Stimulated activated CD4-positive, alpha-beta T cell treated with anti-CD3 and anti-CD28 coated beads, Interleukin-4, amount 100 ng/mL, for 48 hours (primary cell): ENCODE measurements around the gene DIRAS1.
"Not testable (repeated sequence)": the region's sequence is repeated elsewhere in the genome, so short reads cannot be mapped to it uniquely, and the experiment has no call there.

ENCODE experiments used
- DNase-seq, 2 donors: peaks; one replicate each; pipeline ENCODE4 v3.0.0-alpha.2; 2020; ENCODE audit warnings: low read depth in 2 of 2

DIRAS1 gene

DNA sequence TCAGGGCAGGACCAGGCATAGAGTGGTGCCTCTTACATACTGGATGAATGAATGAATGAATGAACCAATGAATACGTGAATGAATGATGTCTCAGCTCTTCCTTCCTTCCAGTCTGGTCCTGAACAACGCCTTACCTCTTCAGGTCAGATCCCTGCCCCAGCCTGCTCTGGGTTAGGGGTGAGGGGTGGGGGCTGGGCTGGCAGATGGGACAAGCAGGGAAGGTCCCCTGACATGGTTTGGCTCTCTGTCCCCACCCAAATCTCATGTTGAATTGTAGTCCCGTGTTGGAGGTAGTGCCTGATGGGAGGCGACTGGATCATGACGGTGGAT is 9.3 kb downstream of the DIRAS1 start:
- DNase-seq = no peak

GRCh38 chr19:2711172-2711874 is 9.8 kb downstream of the DIRAS1 start:
- DNase-seq = no peak

DNA sequence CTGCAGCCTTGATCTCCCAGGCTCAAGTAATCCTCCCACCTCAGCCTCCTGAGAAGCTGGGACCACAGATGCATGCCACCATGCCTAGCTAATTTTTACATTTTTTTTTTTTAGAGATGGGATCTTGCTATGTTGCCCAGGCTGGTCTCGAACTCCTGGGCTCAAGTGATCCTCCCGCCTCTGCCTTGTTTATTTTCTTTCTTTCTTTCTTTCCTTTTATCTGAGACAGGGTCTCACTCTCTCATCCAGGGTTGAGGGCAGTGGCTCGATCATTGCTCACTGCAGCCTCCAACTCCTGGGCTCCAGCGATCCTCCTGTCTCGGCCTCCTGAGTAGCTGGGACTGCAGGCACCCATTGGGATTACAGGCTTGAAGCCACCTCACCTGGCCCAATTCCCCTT is 14.9 kb downstream of the DIRAS1 start:
- no peak for DNase-seq

DNA sequence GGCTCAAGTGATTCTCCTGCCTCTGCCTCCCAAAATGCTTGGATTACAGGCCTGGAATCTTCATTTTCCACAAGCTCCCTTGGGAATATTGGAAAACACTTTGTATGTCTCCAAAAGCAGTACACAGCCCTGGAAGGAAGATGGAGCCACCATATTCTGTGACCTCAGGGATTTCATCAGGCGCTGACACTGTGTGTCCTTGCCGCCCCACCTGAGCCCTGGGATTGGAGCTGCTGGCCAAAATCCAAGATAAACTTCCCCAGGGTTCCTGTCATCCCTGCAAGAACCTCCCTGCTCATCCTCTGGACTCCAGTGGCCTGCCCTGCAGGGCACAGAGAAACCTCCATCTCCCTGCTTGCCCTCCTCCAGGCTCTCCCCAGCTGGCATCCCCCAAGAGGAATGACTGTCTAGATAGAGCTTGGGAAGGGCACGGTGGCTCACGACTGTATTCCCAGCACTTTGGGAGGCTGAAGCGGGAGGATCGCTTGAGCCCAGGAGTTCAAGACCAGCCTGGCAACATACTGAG is 17.4 kb downstream of the DIRAS1 start:
- DNase-seq = no peak

DNA sequence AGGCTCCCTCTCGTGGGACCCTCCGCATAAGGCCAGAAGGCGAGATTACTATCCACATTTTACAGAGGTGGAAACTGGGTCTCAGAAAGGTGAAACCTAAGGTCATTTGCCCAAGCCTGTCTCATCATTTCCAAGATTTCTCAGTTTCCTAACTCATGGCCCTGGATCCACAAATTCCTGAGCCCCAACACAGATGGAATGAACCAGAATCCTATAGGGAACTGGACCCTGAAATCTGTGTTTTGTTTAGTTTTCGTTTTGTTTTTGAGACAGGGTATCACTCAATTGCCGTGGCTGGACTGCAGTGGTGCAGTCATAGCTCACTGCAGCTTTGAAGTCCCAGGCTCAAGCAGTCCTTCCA is 18.1 kb downstream of the DIRAS1 start:
- DNase-seq = no peak

DNA sequence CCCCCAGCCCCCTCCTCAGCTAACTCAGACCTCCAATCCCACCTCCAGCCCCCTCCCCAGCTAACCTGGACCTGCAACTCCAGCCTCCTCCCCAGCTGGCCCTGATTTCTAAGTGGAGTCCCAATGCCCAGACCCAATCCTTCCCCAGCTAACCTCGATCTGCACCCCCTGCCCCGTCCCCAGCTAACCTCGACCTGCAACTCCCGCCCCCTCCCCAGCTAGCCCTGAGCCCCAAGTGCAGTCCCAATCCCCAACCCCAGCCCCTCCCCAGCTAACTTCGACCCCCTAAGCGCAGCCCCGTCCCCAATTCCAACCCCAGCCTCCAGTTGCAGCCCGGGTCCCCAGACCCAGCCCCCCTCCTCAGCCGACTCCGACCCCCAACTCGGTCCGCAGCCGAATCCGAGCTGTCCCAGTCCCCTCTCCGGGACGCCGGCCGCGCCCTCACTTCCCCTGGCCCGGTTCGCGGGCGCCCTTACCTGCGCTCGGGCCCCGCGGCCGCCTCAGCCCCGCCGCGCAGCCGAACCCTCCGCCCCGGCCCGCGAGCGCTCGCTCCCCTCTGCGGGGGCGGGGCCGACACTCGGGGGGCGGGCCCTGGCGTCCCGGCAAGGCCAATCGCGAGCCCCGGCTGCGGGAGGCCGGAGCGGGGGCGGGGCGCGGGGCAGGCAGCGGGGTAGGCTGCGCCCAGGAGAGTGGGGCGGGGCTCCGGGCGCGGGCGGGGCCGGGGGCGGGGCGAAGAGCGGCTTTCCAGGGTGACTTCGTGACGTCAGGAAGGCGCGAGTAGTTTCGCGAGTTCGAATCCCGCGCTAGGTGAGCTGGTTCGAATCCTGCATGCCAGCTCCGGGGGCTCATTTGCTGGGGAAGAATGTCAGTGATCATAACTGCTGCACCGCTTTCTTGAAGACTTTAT is 18.7 kb downstream of the DIRAS1 start, which contains the start of gene GNG7:
Gene GNG7, minus strand, starts transcription at position 525 of the 907 bp plus-strand sequence. CDS start 182,006 bp downstream, outside the sequence.
- DNase-seq = peak; percentile 95 to 97

- no peak for DNase-seq
Measured at GRCh38 chr19:2701361-2702169, 19.6 kb downstream of the DIRAS1 start.

DNA sequence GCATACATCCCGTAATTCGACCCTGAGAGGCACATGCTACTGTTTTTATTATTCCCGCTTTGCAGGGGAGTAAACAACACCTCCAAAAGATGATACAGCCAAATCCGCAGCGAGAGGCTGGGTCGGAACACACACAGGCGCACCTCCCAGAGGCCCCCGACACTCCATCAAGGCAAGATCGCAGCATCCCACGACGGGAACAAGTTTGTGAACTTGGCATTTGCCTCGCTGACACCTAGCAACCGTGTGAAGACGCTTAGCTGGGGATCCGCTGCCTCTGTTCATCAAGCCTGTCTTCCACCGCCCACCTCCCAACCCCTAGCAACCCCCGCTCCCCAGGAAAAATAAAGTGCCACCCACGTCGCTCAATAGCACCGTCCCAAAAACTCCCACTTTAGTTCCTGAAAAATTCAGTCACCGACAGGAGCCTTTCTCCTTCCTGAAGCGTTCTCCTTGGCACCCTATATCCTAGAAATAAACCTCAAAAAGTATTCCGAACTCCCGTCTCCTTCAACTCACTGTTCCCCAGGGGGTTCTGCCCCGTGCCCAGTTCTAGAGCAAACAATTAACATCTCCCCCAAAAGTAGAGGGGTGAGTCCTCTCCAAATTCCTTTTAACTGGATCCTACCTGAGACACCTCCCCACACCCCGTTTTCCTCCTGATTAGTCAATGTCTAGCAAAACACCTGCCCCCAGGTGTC is 20.4 kb downstream of the DIRAS1 start:
- DNase-seq = no peak

DNA sequence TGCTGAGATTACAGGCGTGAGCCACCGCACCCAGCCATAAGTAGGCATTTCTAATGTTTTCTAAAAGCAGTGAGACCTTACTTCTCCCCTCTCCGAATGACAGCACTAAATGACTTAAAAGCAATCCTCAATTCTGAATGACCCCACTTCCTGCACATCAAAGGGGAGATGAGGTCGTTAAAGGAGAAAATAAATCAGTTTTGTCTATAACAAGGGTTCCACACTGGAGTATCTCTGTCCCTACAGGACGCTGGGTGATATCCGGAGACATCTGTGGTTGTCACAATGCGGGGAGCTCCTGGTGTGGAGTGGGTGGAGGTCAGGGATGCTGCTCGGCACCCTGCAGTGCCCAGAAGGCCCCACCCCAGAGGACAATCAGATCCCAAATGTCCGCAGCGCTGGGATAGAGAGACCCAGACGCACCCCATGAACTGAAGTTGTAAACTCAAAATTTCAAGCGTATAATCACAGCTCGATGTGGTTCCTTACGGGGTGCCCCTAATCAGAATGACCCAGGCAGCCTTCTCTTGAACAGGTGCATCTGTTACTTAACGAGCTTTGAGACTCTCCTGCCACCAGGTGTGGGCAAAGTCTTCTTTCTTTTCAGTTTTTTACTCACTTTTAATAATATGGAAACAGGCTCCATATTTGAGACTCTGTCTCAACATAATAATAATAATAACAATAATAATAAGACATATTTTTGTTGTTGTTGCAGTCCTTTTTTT is 21.6 kb downstream of the DIRAS1 start:
- no peak for DNase-seq

GRCh38 chr19:2694196-2694595 is 27.0 kb downstream of the DIRAS1 start:
- no peak for DNase-seq

GRCh38 chr19:2693492-2694160 is 27.5 kb downstream of the DIRAS1 start:
- no peak for DNase-seq

DNA sequence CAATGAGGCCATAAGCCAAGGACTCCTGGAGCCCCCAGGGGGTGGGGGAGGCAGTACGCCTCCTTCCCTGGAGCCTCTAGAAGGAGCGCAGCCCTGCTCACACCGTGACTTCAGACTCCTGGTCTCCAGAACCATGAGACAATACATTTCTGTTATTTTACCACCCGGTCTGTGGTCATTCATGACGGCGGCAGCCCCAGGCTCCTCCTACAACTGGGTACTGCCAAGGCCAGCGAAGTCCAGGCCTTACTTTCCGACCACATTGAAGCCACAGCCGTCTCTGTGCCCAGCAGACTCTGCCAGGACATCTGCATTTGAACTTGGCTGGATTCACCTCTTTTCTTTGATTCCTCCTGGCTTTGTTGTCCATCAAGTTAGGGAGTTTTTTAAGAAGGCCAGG is 29.2 kb downstream of the DIRAS1 start:
- DNase-seq = no peak

GRCh38 chr19:2690856-2691255 is 30.3 kb downstream of the DIRAS1 start:
- DNase-seq = no peak

GRCh38 chr19:2686360-2686759 is 34.8 kb downstream of the DIRAS1 start:
- DNase-seq = no peak

DNA sequence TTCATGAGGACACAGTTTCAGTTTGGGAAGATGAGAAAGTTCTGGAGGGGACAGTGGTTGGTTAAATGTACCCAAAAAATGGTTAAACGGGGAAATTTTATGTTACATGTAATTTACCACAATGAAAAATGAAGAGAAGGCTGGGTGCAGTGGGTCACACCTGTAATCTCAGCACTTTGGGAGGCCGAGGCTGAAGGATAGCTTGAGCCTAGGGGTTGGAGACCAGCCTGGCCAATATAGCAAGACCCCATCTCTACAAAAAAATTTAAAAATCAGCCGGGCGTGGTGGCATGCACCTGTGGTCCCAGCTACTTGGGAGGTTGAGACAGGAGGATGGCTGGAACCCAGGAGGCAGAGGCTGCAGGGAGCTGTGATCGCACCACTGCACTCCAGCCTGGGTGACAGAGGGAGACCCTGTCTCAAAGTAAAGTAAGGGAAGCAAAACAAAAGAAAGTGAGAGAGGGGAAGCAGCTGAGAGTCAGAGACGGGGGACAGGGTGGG is 35.9 kb downstream of the DIRAS1 start:
- no peak for DNase-seq

GRCh38 chr19:2683430-2684003 is 37.7 kb downstream of the DIRAS1 start:
- no peak for DNase-seq

- no peak for DNase-seq
Measured at GRCh38 chr19:2680808-2681207, 40.4 kb downstream of the DIRAS1 start.

- DNase-seq = no peak
Measured at GRCh38 chr19:2679439-2679838, 41.7 kb downstream of the DIRAS1 start.

GRCh38 chr19:2678948-2679347 is 42.2 kb downstream of the DIRAS1 start:
- not testable (repeated sequence) for DNase-seq
